NCI-H526 treated with DMSO at 0.1 percent for 48 hours (cell line): ENCODE measurements around the gene MTFP1.
"Not testable (repeated sequence)": the region's sequence is repeated elsewhere in the genome, so short reads cannot be mapped to it uniquely, and the experiment has no call there.

Source experiments
- DNase-seq: peaks from one replicate; lab custom pipeline; 2025; lab: John Stamatoyannopoulos, UW

MTFP1 gene

GRCh38 chr22:30455075-30455840 lies 29.7 kb downstream of the MTFP1 start:
- DNase-seq = no peak

GRCh38 chr22:30457981-30458380 lies 32.4 kb downstream of the MTFP1 start:
- DNase-seq = no peak

GRCh38 chr22:30459181-30460052 lies 33.8 kb downstream of the MTFP1 start:
- no peak for DNase-seq

GRCh38 chr22:30460147-30460546 lies 34.6 kb downstream of the MTFP1 start:
- no peak for DNase-seq

GRCh38 chr22:30460555-30460954 lies 35.0 kb downstream of the MTFP1 start:
- not testable (repeated sequence) for DNase-seq

- no peak for DNase-seq
Observed at GRCh38 chr22:30469165-30469564, 43.6 kb downstream of the MTFP1 start.

GRCh38 chr22:30470655-30471054 lies 45.1 kb downstream of the MTFP1 start:
- DNase-seq = no peak

- DNase-seq = no peak
Observed at GRCh38 chr22:30471616-30472318, 46.2 kb downstream of the MTFP1 start, which contains the start of gene SEC14L3. Gene SEC14L3, minus strand, starts transcription at chr22:30472017. Its CDS starts 59 bp downstream, at chr22:30471958.

- DNase-seq = no peak
Observed at GRCh38 chr22:30472994-30473720, 47.6 kb downstream of the MTFP1 start.

GRCh38 chr22:30474121-30474520 lies 48.6 kb downstream of the MTFP1 start:
- DNase-seq = no peak

- peak; percentile 46 for DNase-seq
Observed at GRCh38 chr22:30474683-30475424, 49.3 kb downstream of the MTFP1 start.
